HG03432 (cell line): ENCODE measurements around the gene PTX3.
A peak's percentile ranks its signal among the peaks of the same experiment; 100 is the strongest.

Experiments
- ATAC-seq: cut with Tn5 transposase; IDR thresholded peaks from one replicate; pipeline ENCODE4 v1.9.1; 2021; ENCODE audit warnings: mild to moderate bottlenecking, moderate library complexity; ENCODE audit not compliant: unreplicated experiment

Gene PTX3

GRCh38 chr3:157420606-157421130 lies 16.0 kb upstream of the PTX3 start:
- ATAC-seq: no peak

- no peak for ATAC-seq
These were observed 13.3 kb upstream of the PTX3 start for GRCh38 chr3:157423337-157423736.

- ATAC-seq: no peak
These were observed 8.7 kb upstream of the PTX3 start for GRCh38 chr3:157427901-157428300.

GRCh38 chr3:157428853-157429252 lies 7.8 kb upstream of the PTX3 start:
- ATAC-seq: no peak

- ATAC-seq: peak; percentile 82
These were observed 6.9 kb upstream of the PTX3 start for GRCh38 chr3:157429708-157430107.

GRCh38 chr3:157438194-157438730 lies 1.6 kb downstream of the PTX3 start:
- ATAC-seq: peak; percentile 6

GRCh38 chr3:157441102-157441624 lies 4.5 kb downstream of the PTX3 start:
- no peak for ATAC-seq

GRCh38 chr3:157442729-157443128 lies 6.1 kb downstream of the PTX3 start:
- ATAC-seq: no peak

GRCh38 chr3:157443905-157444796 lies 7.5 kb downstream of the PTX3 start:
- ATAC-seq: no peak

GRCh38 chr3:157444797-157445184 lies 8.1 kb downstream of the PTX3 start:
- no peak for ATAC-seq

GRCh38 chr3:157445857-157446256 lies 9.2 kb downstream of the PTX3 start:
- ATAC-seq: no peak

GRCh38 chr3:157447026-157447694 lies 10.5 kb downstream of the PTX3 start:
- no peak for ATAC-seq

GRCh38 chr3:157452097-157452496 lies 15.4 kb downstream of the PTX3 start:
- no peak for ATAC-seq

- no peak for ATAC-seq
These were observed 17.2 kb downstream of the PTX3 start for GRCh38 chr3:157453824-157454223.

- ATAC-seq: no peak
These were observed 23.1 kb downstream of the PTX3 start for GRCh38 chr3:157459706-157460105.

GRCh38 chr3:157460253-157460652 lies 23.6 kb downstream of the PTX3 start:
- no peak for ATAC-seq

GRCh38 chr3:157463816-157464215 lies 27.2 kb downstream of the PTX3 start:
- ATAC-seq: no peak

GRCh38 chr3:157464321-157464720 lies 27.7 kb downstream of the PTX3 start:
- ATAC-seq: no peak

GRCh38 chr3:157465741-157466140 lies 29.1 kb downstream of the PTX3 start:
- ATAC-seq: no peak

- ATAC-seq: no peak
These were observed 30.6 kb downstream of the PTX3 start for GRCh38 chr3:157467200-157467599.

- ATAC-seq: no peak
These were observed 33.1 kb downstream of the PTX3 start for GRCh38 chr3:157469561-157470294.
